ENCODE measurements around the gene SPECC1. TPM values are rescaled to one million over a fixed set of nuclear protein-coding genes. Genes with fewer than 3 reads are reported as not detected.

Gene SPECC1
- total and polyA plus RNA-seq, 9 of the 15 experiments (the other 6 are each of a cell fraction or from before 2014, with no cell fraction given) = 2.4 to 19.6 (median 14.7) TPM

- no peak for TF ChIP-seq ZNF407 (IDR thresholded peaks at IDR 0.05; ENCODE audit: low read depth)
- TF ChIP-seq NELFE (IDR thresholded peaks at IDR 0.05; ENCODE audit: insufficient read depth, insufficient read length) = no peak
- no peak for TF ChIP-seq NFXL1 (CRISPR knock-in tag; IDR thresholded peaks at IDR 0.05)
- no peak for TF ChIP-seq KLF16 (IDR thresholded peaks at IDR 0.05)
- no peak for TF ChIP-seq USF1 (CRISPR knock-in tag; IDR thresholded peaks at IDR 0.05)
- TF ChIP-seq ZBTB1 (CRISPR knock-in tag; IDR thresholded peaks at IDR 0.05; ENCODE audit: borderline replicate concordance, low read depth) = no peak
- no peak for TF ChIP-seq ZNF609 (CRISPR knock-in tag; IDR thresholded peaks at IDR 0.05; ENCODE audit: borderline replicate concordance)
- no peak for TF ChIP-seq TFAM (CRISPR knock-in tag; conservative IDR thresholded peaks at IDR 0.05)
- no peak for TF ChIP-seq HDGF (IDR thresholded peaks at IDR 0.05)
- TF ChIP-seq NUFIP1 (IDR thresholded peaks at IDR 0.05; ENCODE audit: partially characterized antibody) = no peak
- TF ChIP-seq ILK (tag; IDR thresholded peaks at IDR 0.05; ENCODE audit: borderline replicate concordance, low read depth) = no peak
These were observed 198.3 kb downstream of the SPECC1 start (continued) for GRCh38 chr17:20207262-20207985.
